H9 (cell line): ENCODE results near the gene DPEP2. TPM values are rescaled to one million over a fixed set of nuclear protein-coding genes. Genes with fewer than 3 reads are reported as not detected.
A peak's percentile ranks its signal among the peaks of the same experiment; 100 is the strongest.

Source experiments
- DNase-seq: peaks from one replicate; pipeline ENCODE4 v3.0.0-alpha.2; 2017
- H2AFZ ChIP-seq: one replicate; pipeline ENCODE4 v1.6.1; 2013; ENCODE audit warnings: mild to moderate bottlenecking, low read length, control low read depth, moderate library complexity
- H2AK5ac ChIP-seq: 2 replicates; pipeline ENCODE4 v1.6.1; 2013; ENCODE audit warnings: low read length, control low read depth, mixed read lengths; ENCODE audit not compliant: insufficient read length
- H2BK120ac ChIP-seq: one replicate; pipeline ENCODE4 v1.6.1; 2013; ENCODE audit warnings: low read depth, mild to moderate bottlenecking, low read length, control low read depth, inconsistent platforms; ENCODE audit not compliant: poor library complexity, severe bottlenecking
- H2BK12ac ChIP-seq: 2 replicates; pipeline ENCODE4 v1.6.1; 2013; ENCODE audit warnings: low read length, control low read depth, mixed read lengths, low read depth; ENCODE audit not compliant: insufficient read length
- H2BK15ac ChIP-seq: 2 replicates; pipeline ENCODE4 v1.6.1; 2013; ENCODE audit warnings: low read depth, low read length, control low read depth
- H2BK20ac ChIP-seq: one replicate; pipeline ENCODE4 v1.6.1; 2013; ENCODE audit warnings: low read depth, mild to moderate bottlenecking, low read length, control low read depth, inconsistent platforms; ENCODE audit not compliant: poor library complexity, severe bottlenecking
- H2BK5ac ChIP-seq: 2 replicates; pipeline ENCODE4 v1.6.1; 2013; ENCODE audit warnings: low read length, control low read depth, mixed read lengths; ENCODE audit not compliant: insufficient read length
- H3K14ac ChIP-seq: 2 replicates; pipeline ENCODE4 v1.6.1; 2013; ENCODE audit warnings: low read length, control low read depth; ENCODE audit not compliant: insufficient read depth
- H3K18ac ChIP-seq: 2 replicates; pipeline ENCODE4 v1.6.1; 2013; ENCODE audit warnings: low read depth, mild to moderate bottlenecking, mixed read lengths, low read length, control low read depth; ENCODE audit not compliant: insufficient read length
- H3K23ac ChIP-seq: 2 replicates; pipeline ENCODE4 v1.6.1; 2013; ENCODE audit warnings: low read length, control low read depth, mixed read lengths, low read depth; ENCODE audit not compliant: insufficient read length
- H3K23me2 ChIP-seq: 2 replicates; pipeline ENCODE4 v1.6.1; 2013; ENCODE audit warnings: low read depth, mild to moderate bottlenecking, mixed read lengths, low read length, control low read depth; ENCODE audit not compliant: insufficient read length, poor library complexity, severe bottlenecking
- H3K27ac ChIP-seq: 2 replicates; pipeline ENCODE4 v1.5.1; 2013; ENCODE audit warnings: low read length, control low read depth, mixed read lengths, low read depth; ENCODE audit not compliant: insufficient read length
- H3K27me3 ChIP-seq: 2 replicates; pipeline ENCODE4 v1.6.1; 2013; ENCODE audit warnings: low read length, control low read depth, inconsistent platforms; ENCODE audit not compliant: insufficient read depth
- H3K4ac ChIP-seq: 2 replicates; pipeline ENCODE4 v1.6.1; 2013; ENCODE audit warnings: low read depth, mild to moderate bottlenecking, control low read depth, inconsistent platforms, low read length, moderate library complexity
- H3K4me1 ChIP-seq: 2 replicates; pipeline ENCODE4 v1.6.1; 2013; ENCODE audit warnings: low read length, control low read depth, inconsistent platforms; ENCODE audit not compliant: insufficient read depth
- H3K4me2 ChIP-seq: 2 replicates; pipeline ENCODE4 v1.6.1; 2013; ENCODE audit warnings: low read length, control low read depth, mixed read lengths; ENCODE audit not compliant: insufficient read length, insufficient read depth
- H3K56ac ChIP-seq: 2 replicates; pipeline ENCODE4 v1.6.1; 2013; ENCODE audit warnings: low read depth, mild to moderate bottlenecking, mixed read lengths, low read length, control low read depth; ENCODE audit not compliant: insufficient read length
- H3K79me1 ChIP-seq: 2 replicates; pipeline ENCODE4 v1.6.1; 2013; ENCODE audit warnings: low read depth, mild to moderate bottlenecking, moderate library complexity, low read length, control low read depth, inconsistent platforms; ENCODE audit not compliant: insufficient read depth, poor library complexity, severe bottlenecking
- H3K79me2 ChIP-seq: 2 replicates; pipeline ENCODE4 v1.6.1; 2013; ENCODE audit warnings: low read length, control low read depth, inconsistent platforms; ENCODE audit not compliant: insufficient read depth
- H3K9ac ChIP-seq: 2 replicates; pipeline ENCODE4 v1.6.1; 2013; ENCODE audit warnings: low read length, control low read depth, mixed read lengths; ENCODE audit not compliant: insufficient read length; ENCODE audit errors: extremely low read depth
- H3K9me3 ChIP-seq: one replicate; pipeline ENCODE4 v1.6.1; 2013; ENCODE audit warnings: low read depth, low read length, inconsistent platforms; ENCODE audit not compliant: control insufficient read depth
- H3T11ph ChIP-seq: one replicate; pipeline ENCODE4 v1.6.1; 2013; ENCODE audit warnings: mild to moderate bottlenecking, low read length, control low read depth, inconsistent platforms
- H4K20me1 ChIP-seq: one replicate; pipeline ENCODE4 v1.6.1; 2013; ENCODE audit not compliant: control insufficient read depth, insufficient read length, insufficient read depth
- H4K5ac ChIP-seq: 2 replicates; pipeline ENCODE4 v1.6.1; 2013; ENCODE audit warnings: low read depth, mild to moderate bottlenecking, mixed read lengths, low read length, control low read depth; ENCODE audit not compliant: insufficient read length
- H4K8ac ChIP-seq: replicated peaks from 2 replicates; pipeline ENCODE4 v1.6.1; 2013; ENCODE audit warnings: low read length, control low read depth, mixed read lengths, low read depth; ENCODE audit not compliant: insufficient read length
- H4K91ac ChIP-seq: 2 replicates; pipeline ENCODE4 v1.6.1; 2013; ENCODE audit warnings: low read depth, mild to moderate bottlenecking, moderate library complexity, mixed read lengths, low read length, control low read depth; ENCODE audit not compliant: insufficient read length
- H3K27ac Mint-ChIP-seq, 3 experiments: 2 replicates in 2 of 3; 3 replicates in 1 of 3; pipeline ENCODE4 v1.8.0; 2020 to 2021; ENCODE audit warnings: mixed read lengths in 3 of 3, mild to moderate bottlenecking in 1 of 3, moderate library complexity in 1 of 3
- H3K27me3 Mint-ChIP-seq: 2 replicates; pipeline ENCODE4 v1.8.0; 2021; ENCODE audit warnings: low read depth, mild to moderate bottlenecking, moderate library complexity, mixed read lengths
- H3K36me3 Mint-ChIP-seq, 3 experiments: 2 replicates in 2 of 3; 3 replicates in 1 of 3; pipeline ENCODE4 v1.8.0; 2020 to 2021; ENCODE audit warnings: low read depth in 3 of 3, mixed read lengths in 3 of 3; ENCODE audit not compliant: insufficient read depth in 1 of 3
- H3K4me1 Mint-ChIP-seq, 2 experiments: 2 replicates each; pipeline ENCODE4 v1.8.0; 2020; ENCODE audit warnings: mixed read lengths in 2 of 2
- H3K4me3 Mint-ChIP-seq, 2 experiments: 2 replicates in 1 of 2; 3 replicates in 1 of 2; pipeline ENCODE4 v1.8.0; 2020 to 2021; ENCODE audit warnings: mild to moderate bottlenecking in 2 of 2, mixed read lengths in 2 of 2, moderate library complexity in 1 of 2
- H3K9me3 Mint-ChIP-seq, 2 experiments: 2 replicates in 1 of 2; 3 replicates in 1 of 2; pipeline ENCODE4 v1.8.0; 2020; ENCODE audit warnings: mild to moderate bottlenecking in 2 of 2, mixed read lengths in 2 of 2, moderate library complexity in 1 of 2
- CTCF ChIP-seq: fragments of 200-600 bp; sonication (generic); conservative IDR thresholded peaks from 3 replicates; pipeline ENCODE4 v1.8.0; 2021; ENCODE audit warnings: antibody characterized with exemption, mild to moderate bottlenecking
- whole genome bisulfite sequencing: extraction: QIAGEN DNeasy Blood & Tissue Kit; methylation state at CpG from one replicate; pipeline ENCODE4 v1.1.7; 2013; ENCODE audit warnings: missing lambda C conversion rate, low lambda C conversion rate, mixed read lengths; ENCODE audit not compliant: insufficient read length; ENCODE audit errors: extremely low coverage; 5-methylcytosine and 5-hydroxymethylcytosine counted together
- total RNA-seq: library from RNA; stranded (reverse); gene quantifications from 2 replicates; pipeline ENCODE4 v1.2.1, GENCODE V29; 2021

Gene DPEP2
- total RNA-seq, 1 experiment from 2014 or later = not detected

- H3K23me2 ChIP-seq = no peaks in the 10 kb centered on the region
- Mint-ChIP-seq H3K36me3 (peaks cover 14 to 73% (median 38%) of the 10 kb centered on the region in 3 experiments), H3K9me3 (no peaks in the 10 kb centered on the region), H3K4me3 (no peak overlapping the region), H3K27me3 (no peaks in the 10 kb centered on the region), H3K4me1 (peaks cover 4 to 6% of the 10 kb centered on the region in 2 experiments), H3K27ac (peak overlapping the region in 1 of 3 experiments; percentile 21; a peak in 2 of 7 replicates)
- no peak overlapping the region for H3K14ac ChIP-seq
- H3T11ph ChIP-seq = no peak overlapping the region
- H3K4me1 ChIP-seq = no peaks in the 10 kb centered on the region
- H2BK20ac ChIP-seq = no peak overlapping the region
- no peaks in the 10 kb centered on the region for H3K27me3 ChIP-seq
- H2AK5ac ChIP-seq = no peak overlapping the region
- no peak overlapping the region for H2BK5ac ChIP-seq
- no peak for TF ChIP-seq CTCF
- no peaks in the 10 kb centered on the region for H3K9me3 ChIP-seq
- H3K18ac ChIP-seq = no peak overlapping the region
- H3K79me1 ChIP-seq = peaks cover 4% of the 10 kb centered on the region
- no peak for DNase-seq
- peaks cover 3% of the 10 kb centered on the region for H4K20me1 ChIP-seq
- no peak overlapping the region for H2BK12ac ChIP-seq
- no peak overlapping the region for H3K56ac ChIP-seq
- H2AFZ ChIP-seq = no peak overlapping the region
- H3K27ac ChIP-seq = no peak overlapping the region
- no peak overlapping the region for H3K23ac ChIP-seq
- no peak overlapping the region for H3K9ac ChIP-seq
- H2BK15ac ChIP-seq = no peak overlapping the region
- no peak overlapping the region for H3K4ac ChIP-seq
- WGBS = no CpG with 5 or more reads among the region's 11 CpGs
- H4K5ac ChIP-seq = no peak overlapping the region
- no peaks in the 10 kb centered on the region; the same call in 1 of the 2 replicates for H3K79me2 ChIP-seq
- H2BK120ac ChIP-seq = no peak overlapping the region
- H4K8ac ChIP-seq = no peak overlapping the region
- H3K4me2 ChIP-seq = no peak overlapping the region
- H4K91ac ChIP-seq = no peak overlapping the region
Observed at GRCh38 chr16:67959536-67960329, 39.6 kb downstream of the DPEP2 start.
